OCI-LY3 (cell line): ENCODE results near the gene SOHLH2.

Experiments used
- H2AFZ ChIP-seq: fragments of 200-600, 300-600 bp; shearing (Covaris generic); 2 replicates; pipeline ENCODE4 v1.6.0; 2014; ENCODE audit warnings: antibody characterized with exemption, low read depth, low read length
- H3K27ac ChIP-seq: fragments of 200-600, 300-600 bp; sonication (generic); 2 replicates; pipeline ENCODE4 v1.5.1; 2014; ENCODE audit warnings: mild to moderate bottlenecking, low read length, moderate library complexity, mixed read lengths
- H3K27me3 ChIP-seq: fragments of 200-600, 300-600 bp; sonication (generic); 2 replicates; pipeline ENCODE4 v1.6.1; 2014; ENCODE audit warnings: low read depth, low read length, mixed read lengths
- H3K36me3 ChIP-seq: fragments of 200-600, 300-600 bp; sonication (generic); replicated peaks from 2 replicates; pipeline ENCODE3; 2014; ENCODE audit warnings: low read depth, low read length, mixed read lengths
- H3K4me1 ChIP-seq: fragments of 300-600, 200-600 bp; sonication (generic); 2 replicates; pipeline ENCODE4 v1.6.1; 2014; ENCODE audit warnings: low read length, mixed read lengths
- H3K4me2 ChIP-seq: fragments of 200-600, 300-600 bp; sonication (generic); 2 replicates; pipeline ENCODE4 v1.6.1; 2014; ENCODE audit warnings: low read length, mixed read lengths
- H3K4me3 ChIP-seq: fragments of 300-600, 200-600 bp; sonication (generic); 2 replicates; pipeline ENCODE4 v1.5.1; 2014; ENCODE audit warnings: antibody characterized with exemption, mild to moderate bottlenecking, low read length, moderate library complexity
- H3K79me2 ChIP-seq: fragments of 300-600, 200-600 bp; shearing (Covaris generic); 2 replicates; pipeline ENCODE4 v1.6.1; 2014; ENCODE audit warnings: mild to moderate bottlenecking, low read length, mixed read lengths
- H3K9ac ChIP-seq: fragments of 300-600, 200-600 bp; shearing (Covaris generic); 2 replicates; pipeline ENCODE4 v1.6.0; 2014; ENCODE audit warnings: mild to moderate bottlenecking, low read length, moderate library complexity
- H3K9me3 ChIP-seq: fragments of 200-600, 300-600 bp; shearing (Covaris generic); 2 replicates; pipeline ENCODE4 v1.6.1; 2014; ENCODE audit warnings: low read length, mixed read lengths; ENCODE audit not compliant: insufficient read depth
- H4K20me1 ChIP-seq: fragments of 200-600, 300-600 bp; sonication (generic); 2 replicates; pipeline ENCODE4 v1.6.1; 2016; ENCODE audit warnings: low read length, mixed read lengths; ENCODE audit not compliant: insufficient read depth
- EZH2phosphoT487 ChIP-seq: fragments of 200-600 bp; shearing (Covaris generic); IDR thresholded peaks from 2 replicates; pipeline ENCODE4 v1.6.1; 2018; ENCODE audit warnings: antibody characterized with exemption, mixed run types, low read depth
- TF ChIP-seq, protein P1 (sequence below): fragments of 200-600, 300-600 bp; sonication (generic); IDR thresholded peaks from 2 replicates; pipeline ENCODE4 v1.5.1; 2014; ENCODE audit warnings: antibody characterized with exemption, low read length, low read depth

Gene SOHLH2

DNA sequence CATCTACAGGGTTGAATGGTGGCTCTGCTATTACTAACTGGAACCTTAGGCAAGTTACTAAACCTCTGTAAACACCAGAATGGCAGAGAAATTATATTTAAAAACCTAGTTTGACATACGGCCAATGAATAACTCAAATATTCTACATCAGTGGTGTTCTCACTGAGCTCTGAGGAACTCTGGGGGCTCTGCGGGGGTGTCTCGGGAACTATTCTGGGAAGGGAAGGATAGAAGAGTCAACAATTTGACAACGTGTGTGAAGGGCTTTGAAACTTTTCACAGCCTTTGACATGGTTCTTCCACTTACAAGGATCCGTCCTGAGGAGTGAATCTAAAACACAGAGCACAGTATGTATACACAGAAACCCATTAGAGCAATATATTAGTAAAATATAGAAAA is 38.7 kb downstream of the SOHLH2 start:
- Histone ChIP-seq H3K4me3 (no peak overlapping the region), H3K36me3 (no peaks in the 10 kb centered on the region), H3K4me2 (no peak overlapping the region), H3K9me3 (no peaks in the 10 kb centered on the region), H3K4me1 (no peaks in the 10 kb centered on the region), H4K20me1 (no peaks in the 10 kb centered on the region), H2AFZ (no peak overlapping the region), H3K79me2 (no peaks in the 10 kb centered on the region), H3K27me3 (no peaks in the 10 kb centered on the region), H3K27ac (no peak overlapping the region), H3K9ac (no peak overlapping the region)
- TF ChIP-seq EZH2phosphoT487: no peak
- TF ChIP-seq, protein P1, sequence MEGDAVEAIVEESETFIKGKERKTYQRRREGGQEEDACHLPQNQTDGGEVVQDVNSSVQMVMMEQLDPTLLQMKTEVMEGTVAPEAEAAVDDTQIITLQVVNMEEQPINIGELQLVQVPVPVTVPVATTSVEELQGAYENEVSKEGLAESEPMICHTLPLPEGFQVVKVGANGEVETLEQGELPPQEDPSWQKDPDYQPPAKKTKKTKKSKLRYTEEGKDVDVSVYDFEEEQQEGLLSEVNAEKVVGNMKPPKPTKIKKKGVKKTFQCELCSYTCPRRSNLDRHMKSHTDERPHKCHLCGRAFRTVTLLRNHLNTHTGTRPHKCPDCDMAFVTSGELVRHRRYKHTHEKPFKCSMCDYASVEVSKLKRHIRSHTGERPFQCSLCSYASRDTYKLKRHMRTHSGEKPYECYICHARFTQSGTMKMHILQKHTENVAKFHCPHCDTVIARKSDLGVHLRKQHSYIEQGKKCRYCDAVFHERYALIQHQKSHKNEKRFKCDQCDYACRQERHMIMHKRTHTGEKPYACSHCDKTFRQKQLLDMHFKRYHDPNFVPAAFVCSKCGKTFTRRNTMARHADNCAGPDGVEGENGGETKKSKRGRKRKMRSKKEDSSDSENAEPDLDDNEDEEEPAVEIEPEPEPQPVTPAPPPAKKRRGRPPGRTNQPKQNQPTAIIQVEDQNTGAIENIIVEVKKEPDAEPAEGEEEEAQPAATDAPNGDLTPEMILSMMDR: no peak

DNA sequence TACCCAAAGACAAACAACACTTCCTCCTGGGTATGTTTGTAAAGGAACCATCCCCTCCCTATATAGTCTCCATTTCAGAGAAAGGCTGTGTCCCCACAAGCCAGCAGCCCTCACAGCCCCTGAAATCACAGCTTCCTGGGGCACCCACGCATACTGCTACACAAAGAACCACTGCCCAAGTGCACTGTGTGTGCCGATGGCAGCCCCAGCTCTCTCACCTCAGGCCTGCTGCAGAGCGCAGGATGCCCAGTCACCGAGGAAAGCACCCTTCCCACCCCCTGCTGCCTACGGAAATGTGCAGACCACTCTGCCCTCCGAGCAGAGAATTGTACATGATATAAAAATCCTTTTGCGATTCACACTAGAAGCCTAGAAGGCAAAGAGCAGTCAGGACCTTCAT is 39.4 kb downstream of the SOHLH2 start:
- no peaks in the 10 kb centered on the region for H3K36me3 ChIP-seq
- no peaks in the 10 kb centered on the region for H3K79me2 ChIP-seq
- no peaks in the 10 kb centered on the region for H4K20me1 ChIP-seq
- no peak overlapping the region for H3K27ac ChIP-seq
- H3K4me3 ChIP-seq: no peak overlapping the region
- no peak overlapping the region for H3K9ac ChIP-seq
- no peak overlapping the region for H2AFZ ChIP-seq
- H3K4me2 ChIP-seq: no peak overlapping the region
- no peaks in the 10 kb centered on the region for H3K9me3 ChIP-seq
- TF ChIP-seq, protein P1: no peak
- no peak for TF ChIP-seq EZH2phosphoT487
- no peaks in the 10 kb centered on the region for H3K27me3 ChIP-seq
- H3K4me1 ChIP-seq: no peaks in the 10 kb centered on the region

DNA sequence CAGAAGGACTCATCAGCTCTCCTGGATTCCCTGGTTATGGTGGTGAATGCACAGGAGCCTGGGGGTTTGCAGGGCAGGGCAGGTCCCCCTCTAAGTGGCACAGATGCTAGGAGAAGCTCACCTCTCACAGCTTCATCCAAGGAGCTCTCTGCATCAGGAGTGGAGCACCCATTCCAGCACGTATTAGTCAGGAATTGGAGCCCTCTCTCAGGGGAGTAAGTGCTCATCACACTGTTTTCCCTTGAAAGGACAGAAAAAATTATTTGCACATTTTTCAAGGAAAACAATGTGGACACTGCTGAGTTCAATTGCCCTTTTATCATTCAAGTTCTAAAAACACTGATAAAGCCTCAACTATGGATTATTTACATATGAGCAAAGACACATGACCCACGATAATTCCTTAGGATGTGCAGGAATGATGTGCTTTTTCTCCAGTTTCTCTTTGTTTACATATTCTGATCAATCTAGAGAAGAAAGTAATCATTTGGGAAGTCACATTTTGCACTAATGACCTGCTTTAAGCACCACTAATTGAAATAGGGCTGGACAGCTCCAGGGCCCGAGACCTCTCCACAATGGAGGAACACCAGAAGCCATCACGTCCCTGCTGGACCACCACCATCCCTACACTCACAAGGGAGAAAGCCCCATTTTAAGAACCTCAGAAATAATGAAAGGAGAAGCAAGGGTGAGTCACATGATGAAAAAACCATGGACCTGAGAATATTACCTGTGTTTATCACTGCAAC is 40.6 kb downstream of the SOHLH2 start:
- no peaks in the 10 kb centered on the region for H3K36me3 ChIP-seq
- H4K20me1 ChIP-seq: no peaks in the 10 kb centered on the region
- H3K4me1 ChIP-seq: no peaks in the 10 kb centered on the region
- TF ChIP-seq, protein P1: no peak
- TF ChIP-seq EZH2phosphoT487: no peak
- H3K9ac ChIP-seq: no peak overlapping the region
- H3K27ac ChIP-seq: no peak overlapping the region
- no peak overlapping the region for H2AFZ ChIP-seq
- no peak overlapping the region for H3K4me2 ChIP-seq
- no peak overlapping the region for H3K4me3 ChIP-seq
- H3K79me2 ChIP-seq: no peaks in the 10 kb centered on the region
- H3K27me3 ChIP-seq: no peaks in the 10 kb centered on the region
- no peaks in the 10 kb centered on the region for H3K9me3 ChIP-seq

DNA sequence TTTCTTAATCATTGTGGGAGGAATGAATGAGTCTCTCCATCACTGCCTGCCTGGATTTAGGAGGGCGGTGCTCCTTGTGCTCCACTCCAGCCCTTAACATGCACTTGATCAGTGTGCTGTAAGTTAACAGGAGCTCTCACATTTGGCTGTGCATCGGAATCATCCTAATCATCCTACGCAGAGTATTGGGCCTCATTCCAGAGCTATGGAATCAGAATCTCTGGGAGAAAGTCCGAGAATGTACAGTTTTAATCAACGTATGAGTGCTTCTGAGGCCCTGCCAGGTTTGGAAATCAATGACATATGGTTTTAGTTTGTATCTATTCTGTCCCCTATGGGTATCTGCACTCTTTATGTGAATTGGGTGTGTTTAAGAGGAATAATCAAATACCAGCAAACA is 48.3 kb downstream of the SOHLH2 start:
- Histone ChIP-seq H3K4me1 (no peaks in the 10 kb centered on the region), H3K4me2 (no peak overlapping the region), H4K20me1 (no peaks in the 10 kb centered on the region), H3K27ac (no peak overlapping the region), H3K9me3 (no peaks in the 10 kb centered on the region), H2AFZ (no peak overlapping the region), H3K9ac (no peak overlapping the region), H3K36me3 (no peaks in the 10 kb centered on the region), H3K4me3 (no peak overlapping the region), H3K27me3 (no peaks in the 10 kb centered on the region), H3K79me2 (no peaks in the 10 kb centered on the region)
- TF ChIP-seq EZH2phosphoT487: no peak
- TF ChIP-seq, protein P1: no peak
